ENCODE results near the gene OSBP2.
A peak's percentile ranks its signal among the peaks of the same experiment; 100 is the strongest.

The OSBP2 gene

GRCh38 chr22:30947816-30948454, 253.3 kb downstream of the OSBP2 start:
- H3K36me3 ChIP-seq (replicated peaks; ENCODE audit: low read depth, low read length) = peaks cover 64% of the 10 kb centered on the region
- TF ChIP-seq CTCF (IDR thresholded peaks at IDR 0.05; ENCODE audit: low read depth, low read length) = peak; percentile 75
- no peak for TF ChIP-seq EZH2phosphoT487 (IDR thresholded peaks at IDR 0.05; ENCODE audit: low read depth)
- H3K79me2 ChIP-seq (ENCODE audit: low read length) = no peaks in the 10 kb centered on the region
- peaks cover 10% of the 10 kb centered on the region; the same call in 1 of the 2 replicates for H3K4me1 ChIP-seq (ENCODE audit: low read length)
- H3K27me3 ChIP-seq (ENCODE audit: low read depth, low read length) = no peaks in the 10 kb centered on the region
- H2AFZ ChIP-seq (ENCODE audit: low read depth, low read length) = no peak overlapping the region
- H3K9ac ChIP-seq (ENCODE audit: low read length) = no peak overlapping the region
- no peaks in the 10 kb centered on the region for H3K9me3 ChIP-seq (ENCODE audit: insufficient read depth, low read length)
- H4K20me1 ChIP-seq (ENCODE audit: insufficient read depth, low read length) = no peaks in the 10 kb centered on the region
- H3K4me3 ChIP-seq (ENCODE audit: low read length) = no peak overlapping the region
- no peak overlapping the region for H3K4me2 ChIP-seq (ENCODE audit: low read length)
- peak overlapping the region; percentile 12 for H3K27ac ChIP-seq (ENCODE audit: low read length)

- Histone ChIP-seq H3K4me1 (ENCODE audit: low read length) (peaks cover 10% of the 10 kb centered on the region; the same call in 1 of the 2 replicates), H3K4me3 (ENCODE audit: low read length) (no peak overlapping the region), H3K79me2 (ENCODE audit: low read length) (no peaks in the 10 kb centered on the region), H3K36me3 (replicated peaks; ENCODE audit: low read depth, low read length) (peaks cover 60% of the 10 kb centered on the region), H3K9me3 (ENCODE audit: insufficient read depth, low read length) (no peaks in the 10 kb centered on the region), H3K4me2 (ENCODE audit: low read length) (no peak overlapping the region), H3K27ac (ENCODE audit: low read length) (no peak overlapping the region), H2AFZ (ENCODE audit: low read depth, low read length) (no peak overlapping the region), H3K9ac (ENCODE audit: low read length) (no peak overlapping the region), H3K27me3 (ENCODE audit: low read depth, low read length) (no peaks in the 10 kb centered on the region), H4K20me1 (ENCODE audit: insufficient read depth, low read length) (no peaks in the 10 kb centered on the region)
- TF ChIP-seq CTCF (IDR thresholded peaks at IDR 0.05; ENCODE audit: low read depth, low read length) (no peak), EZH2phosphoT487 (IDR thresholded peaks at IDR 0.05; ENCODE audit: low read depth) (no peak)
Observed at GRCh38 chr22:30948930-30949342, 254.3 kb downstream of the OSBP2 start.

- no peak overlapping the region for H3K27ac ChIP-seq (ENCODE audit: low read length)
- H3K9me3 ChIP-seq (ENCODE audit: insufficient read depth, low read length) = no peaks in the 10 kb centered on the region
- H3K9ac ChIP-seq (ENCODE audit: low read length) = no peak overlapping the region
- peaks cover 53% of the 10 kb centered on the region for H3K36me3 ChIP-seq (replicated peaks; ENCODE audit: low read depth, low read length)
- H4K20me1 ChIP-seq (ENCODE audit: insufficient read depth, low read length) = no peaks in the 10 kb centered on the region
- H2AFZ ChIP-seq (ENCODE audit: low read depth, low read length) = no peak overlapping the region
- no peak overlapping the region for H3K4me2 ChIP-seq (ENCODE audit: low read length)
- peaks cover 10% of the 10 kb centered on the region; the same call in 1 of the 2 replicates for H3K4me1 ChIP-seq (ENCODE audit: low read length)
- no peaks in the 10 kb centered on the region for H3K27me3 ChIP-seq (ENCODE audit: low read depth, low read length)
- no peaks in the 10 kb centered on the region for H3K79me2 ChIP-seq (ENCODE audit: low read length)
- TF ChIP-seq EZH2phosphoT487 (IDR thresholded peaks at IDR 0.05; ENCODE audit: low read depth) = no peak
- TF ChIP-seq CTCF (IDR thresholded peaks at IDR 0.05; ENCODE audit: low read depth, low read length) = peak; percentile 10; the same call in 1 of the 2 replicates
- H3K4me3 ChIP-seq (ENCODE audit: low read length) = no peak overlapping the region
Observed at GRCh38 chr22:30949934-30950660, 255.4 kb downstream of the OSBP2 start.

GRCh38 chr22:30953206-30953605, 258.5 kb downstream of the OSBP2 start:
- no peak overlapping the region for H3K27ac ChIP-seq (ENCODE audit: low read length)
- H3K4me1 ChIP-seq (ENCODE audit: low read length) = peaks cover 7% of the 10 kb centered on the region; the same call in 1 of the 2 replicates
- H3K9ac ChIP-seq (ENCODE audit: low read length) = no peak overlapping the region
- H4K20me1 ChIP-seq (ENCODE audit: insufficient read depth, low read length) = no peaks in the 10 kb centered on the region
- no peak overlapping the region for H3K4me3 ChIP-seq (ENCODE audit: low read length)
- TF ChIP-seq EZH2phosphoT487 (IDR thresholded peaks at IDR 0.05; ENCODE audit: low read depth) (no peak), CTCF (IDR thresholded peaks at IDR 0.05; ENCODE audit: low read depth, low read length) (no peak)
- no peaks in the 10 kb centered on the region for H3K79me2 ChIP-seq (ENCODE audit: low read length)
- no peaks in the 10 kb centered on the region for H3K27me3 ChIP-seq (ENCODE audit: low read depth, low read length)
- no peak overlapping the region for H3K4me2 ChIP-seq (ENCODE audit: low read length)
- H3K9me3 ChIP-seq (ENCODE audit: insufficient read depth, low read length) = no peaks in the 10 kb centered on the region
- H3K36me3 ChIP-seq (replicated peaks; ENCODE audit: low read depth, low read length) = peaks cover 37% of the 10 kb centered on the region
- H2AFZ ChIP-seq (ENCODE audit: low read depth, low read length) = no peak overlapping the region

All from OCI-LY3 (cell line).